ENCODE results near the gene LARP4. TPM values are rescaled to one million over a fixed set of nuclear protein-coding genes. Genes with fewer than 3 reads are reported as not detected.
"Not testable (repeated sequence)": the region's sequence is repeated elsewhere in the genome, so short reads cannot be mapped to it uniquely, and the experiment has no call there.

LARP4 gene
- 10 to 100 TPM in 2 of 3 donors, 1 to 10 TPM in 1; 7.4 to 20.0 (median 10.5) TPM for polyA plus RNA-seq

DNA sequence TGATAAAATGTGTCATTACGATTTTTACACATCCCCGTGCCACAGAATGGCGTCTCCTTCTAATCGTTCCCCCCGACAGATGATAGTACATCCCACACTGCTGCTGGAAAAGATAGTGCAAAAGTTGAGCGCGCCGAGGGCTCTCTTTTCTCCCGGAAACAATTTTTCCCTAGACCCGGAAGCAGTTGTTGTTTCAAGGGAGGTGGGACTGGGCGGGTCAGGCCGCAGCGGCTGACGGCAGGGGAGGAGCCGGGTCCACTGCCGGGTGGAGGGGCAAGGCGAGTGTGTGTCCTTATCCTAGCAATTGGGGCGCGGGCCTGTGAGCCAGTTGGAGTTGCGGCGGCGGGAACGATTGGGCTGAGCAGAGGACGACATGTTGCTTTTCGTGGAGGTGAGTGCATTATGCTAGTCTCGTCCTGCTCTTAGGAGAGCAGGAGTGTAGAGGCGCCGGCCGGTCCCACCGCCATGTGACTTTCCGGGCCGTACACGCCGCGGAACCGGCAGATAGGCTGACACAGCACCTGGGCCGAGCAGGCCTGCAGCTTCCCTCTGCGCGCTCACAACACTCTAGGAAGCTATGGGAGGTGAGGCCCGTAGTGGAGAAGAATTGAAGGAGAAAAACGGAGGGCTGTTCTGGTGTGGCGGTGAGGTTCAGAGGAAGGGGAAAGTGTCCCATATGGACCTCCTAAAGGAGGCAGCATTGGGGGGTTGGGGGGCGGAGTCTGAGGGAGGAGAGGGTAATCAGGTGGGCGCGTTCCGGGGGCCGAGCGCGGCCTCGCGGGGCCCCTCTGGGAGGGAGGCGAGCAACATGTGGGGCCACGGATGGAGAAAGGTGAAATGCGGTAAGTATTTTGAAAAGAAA is at the start of gene LARP4:
Gene LARP4, plus strand, starts transcription at position 248 of the 862 bp plus-strand sequence. Its CDS starts 126 bp downstream, at position 374.
- no peak within 1 kb of the TSS for H3K27ac ChIP-seq (ENCODE audit: low read depth, low read length)
- 0 to 1% (median 0%) methylated on average over 54 of the region's 54 CpGs for WGBS, 3 donors

DNA sequence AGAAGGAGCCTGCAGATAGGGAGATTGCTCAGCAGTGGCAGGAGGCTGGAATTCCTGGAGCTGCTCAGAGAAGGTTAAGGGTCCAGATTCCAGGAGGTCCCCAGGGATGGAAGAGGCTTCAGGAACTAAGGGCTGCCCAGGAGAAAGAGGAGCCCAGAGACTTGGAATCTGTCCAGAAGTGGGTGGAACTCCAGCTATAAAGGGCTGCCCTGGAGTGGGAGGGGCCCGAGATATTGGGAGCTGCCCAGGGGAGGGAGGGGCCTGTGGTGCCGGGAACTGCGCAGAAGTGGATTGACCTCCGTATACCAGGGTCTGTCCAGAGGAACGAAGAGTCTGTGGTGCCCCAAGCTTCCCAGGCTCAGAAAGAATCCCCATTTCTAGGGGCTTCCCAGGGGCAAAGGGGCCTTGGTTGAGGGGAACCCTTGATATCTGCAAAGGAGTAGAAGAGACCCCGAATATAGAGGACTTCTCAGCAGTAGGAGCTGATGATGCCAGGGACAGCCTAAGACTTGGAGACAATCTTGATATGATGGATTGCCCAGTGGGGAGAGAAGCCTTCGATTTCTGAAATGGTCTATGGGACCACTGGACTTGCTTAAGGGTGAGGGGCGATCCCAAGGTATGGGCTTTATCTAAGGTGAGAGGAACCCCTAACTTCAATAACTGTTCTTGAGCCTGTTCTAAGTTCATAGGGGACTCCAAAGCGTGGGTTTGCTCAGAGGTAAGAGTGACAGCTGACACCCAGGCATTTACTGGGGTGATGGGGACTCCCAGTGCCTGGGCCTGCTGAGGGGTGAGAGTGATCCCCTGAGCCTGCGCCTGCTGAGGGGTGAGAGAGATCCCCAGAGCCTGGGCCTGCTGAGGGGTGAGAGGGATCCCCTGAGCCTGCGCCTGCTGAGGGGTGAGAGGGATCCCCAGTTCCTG is 49.3 kb upstream of the LARP4 start:
- 77 to 81% (median 79%) methylated on average over 11 of the region's 11 CpGs for WGBS, 3 donors
- no peak overlapping the region for H3K27ac ChIP-seq (ENCODE audit: low read depth, low read length)

DNA sequence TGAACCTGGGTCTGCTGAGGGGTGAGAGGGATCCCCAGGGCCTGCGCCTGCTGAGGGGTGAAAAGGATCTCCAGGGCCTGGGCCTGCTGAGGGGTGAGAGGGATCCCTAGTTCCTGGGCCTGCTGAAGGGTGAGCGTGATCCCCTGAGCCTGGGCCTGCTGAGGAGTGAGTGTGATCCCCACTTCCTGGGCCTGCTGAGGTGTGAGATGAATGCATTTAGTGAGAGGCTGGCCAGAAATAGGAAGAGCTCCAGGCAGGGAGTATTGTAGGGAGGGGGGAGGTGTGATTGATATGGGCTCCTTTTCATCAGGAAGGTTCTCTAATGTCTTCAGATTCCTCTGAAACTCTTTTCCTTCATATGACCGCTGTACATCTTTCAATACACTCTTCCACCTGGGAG is 47.3 kb upstream of the LARP4 start:
- WGBS, 3 donors, result 96 to 98% (median 98%) methylated on average over 3 of the region's 3 CpGs
- no peak overlapping the region for H3K27ac ChIP-seq (ENCODE audit: low read depth, low read length)

DNA sequence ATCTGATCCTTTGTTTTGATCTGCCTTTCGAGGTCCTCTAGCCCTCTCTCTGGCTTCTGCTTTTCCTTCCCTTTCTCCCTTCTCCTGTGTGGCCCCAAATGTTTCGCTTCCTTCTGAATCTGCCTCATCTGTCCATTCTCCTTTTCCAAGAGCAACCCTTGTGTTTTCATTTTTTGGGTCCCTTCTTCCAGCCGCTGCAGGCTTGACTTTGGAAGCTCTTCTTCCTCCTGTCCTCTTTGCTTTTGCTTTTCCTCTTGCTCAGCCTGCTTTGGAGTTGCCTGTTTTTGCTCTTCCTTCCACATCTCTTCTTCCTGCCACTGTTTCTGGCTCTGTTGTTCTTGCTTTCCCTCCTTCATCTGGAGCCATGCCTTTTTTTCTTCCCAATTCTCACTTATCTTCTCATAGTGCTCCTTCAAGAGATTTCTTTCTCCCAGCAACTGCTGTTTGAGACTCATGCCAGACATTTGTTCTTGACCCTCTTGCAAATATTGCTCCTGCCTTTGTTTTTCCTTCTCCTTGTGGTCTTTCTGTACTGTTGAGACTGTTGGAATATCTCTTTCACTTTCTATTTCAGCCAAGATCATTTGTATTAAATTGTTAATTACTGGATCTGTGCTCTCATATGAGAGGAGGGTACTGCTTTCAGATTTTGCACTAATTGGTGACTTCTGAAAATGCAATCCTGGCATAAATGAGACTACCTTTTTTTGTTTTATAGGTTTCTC is 46.7 kb upstream of the LARP4 start:
- no peak overlapping the region for H3K27ac ChIP-seq (ENCODE audit: low read depth, low read length)
- WGBS, 3 donors, result 76 to 96% (median 83%) methylated on average over 3 of the region's 3 CpGs

DNA sequence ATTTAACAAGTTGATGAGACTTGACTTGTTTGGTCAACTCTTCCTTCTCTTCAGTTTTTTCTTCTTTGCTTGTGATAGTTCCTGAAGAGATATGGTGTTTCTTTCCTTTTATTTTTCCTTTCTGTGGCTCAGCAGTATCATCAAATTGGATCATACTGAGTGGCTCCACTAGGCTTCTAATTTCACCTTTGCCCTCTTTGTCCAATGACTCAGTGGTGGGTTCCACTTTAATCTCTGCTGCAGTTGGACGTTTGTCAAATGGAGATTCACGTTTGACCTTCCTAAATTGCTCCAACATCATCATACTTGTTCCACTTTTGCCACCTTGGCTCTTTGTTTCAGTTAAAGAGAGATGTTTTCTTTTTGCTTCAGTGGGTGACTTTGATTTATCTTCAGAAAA is 45.8 kb upstream of the LARP4 start:
- no peak overlapping the region for H3K27ac ChIP-seq (ENCODE audit: low read depth, low read length)
- WGBS, 3 donors, result 62 to 77% (median 74%) methylated on average over 2 of the region's 2 CpGs

DNA sequence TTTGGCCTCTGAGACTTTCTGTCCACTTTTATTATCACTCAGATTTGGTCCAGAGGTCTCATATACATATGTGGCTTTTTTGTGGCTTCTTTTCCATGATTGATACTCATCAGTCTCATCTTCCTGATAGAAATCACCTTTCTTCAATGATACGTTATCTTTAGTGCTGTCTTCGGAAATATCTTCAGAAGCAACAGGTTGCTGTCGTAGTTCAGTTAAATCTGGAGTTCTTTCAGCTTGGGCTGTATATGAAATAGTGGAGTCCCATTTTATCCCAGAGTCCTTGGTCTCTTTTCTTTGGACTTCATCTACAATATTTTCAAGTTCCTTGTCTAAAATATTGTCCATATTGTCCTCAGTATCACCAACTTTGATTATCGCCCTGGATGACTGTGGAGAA is 45.3 kb upstream of the LARP4 start:
- WGBS, 3 donors, result 97 to 99% (median 97%) methylated on average over 4 of the region's 4 CpGs
- no peak overlapping the region for H3K27ac ChIP-seq (ENCODE audit: low read depth, low read length)

DNA sequence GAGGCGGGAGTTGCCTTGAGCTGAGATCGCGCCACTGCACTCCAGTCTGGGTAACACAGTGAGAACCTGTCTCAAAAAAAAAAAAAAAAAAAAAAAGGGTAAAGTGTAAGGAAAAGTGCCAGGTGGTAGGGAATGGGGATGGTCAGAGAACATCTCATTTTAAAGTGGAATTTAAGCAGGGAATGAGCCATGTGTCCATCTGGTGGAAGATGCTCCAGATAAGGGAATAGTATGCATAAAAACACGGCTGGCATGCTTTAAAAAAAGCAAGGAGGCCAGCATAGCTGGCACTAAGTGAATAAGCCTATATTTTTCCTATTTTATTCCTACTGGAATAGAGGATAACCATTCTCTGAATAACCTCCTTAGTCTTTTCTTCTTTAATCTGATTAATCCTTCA is 38.0 kb upstream of the LARP4 start:
- H3K27ac ChIP-seq (ENCODE audit: low read depth, low read length), result no peak overlapping the region
- 94 to 97% (median 95%) methylated on average over 4 of the region's 4 CpGs for WGBS, 3 donors

DNA sequence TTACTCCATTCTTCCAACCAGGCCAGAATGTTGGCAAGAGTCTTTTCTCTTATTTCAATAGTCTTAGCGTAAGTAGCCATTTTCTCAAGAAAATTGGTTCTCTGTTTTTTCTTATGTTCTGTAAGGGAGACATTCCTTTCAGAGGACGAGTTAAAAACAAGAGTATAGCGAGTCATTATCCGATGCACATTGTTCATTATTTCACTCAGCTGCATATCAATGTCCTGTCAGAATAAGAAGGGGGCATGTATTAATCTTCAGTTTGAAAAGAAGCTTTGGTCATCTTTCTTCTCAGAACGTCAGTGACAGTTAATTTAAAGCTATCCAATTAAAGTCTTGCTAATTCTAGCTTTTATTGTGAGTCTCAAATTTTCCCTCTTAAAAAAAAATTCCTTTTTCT is 37.5 kb upstream of the LARP4 start:
- WGBS, 3 donors, result 87 to 88% (median 87%) methylated on average over 5 of the region's 5 CpGs
- no peak overlapping the region for H3K27ac ChIP-seq (ENCODE audit: low read depth, low read length)

DNA sequence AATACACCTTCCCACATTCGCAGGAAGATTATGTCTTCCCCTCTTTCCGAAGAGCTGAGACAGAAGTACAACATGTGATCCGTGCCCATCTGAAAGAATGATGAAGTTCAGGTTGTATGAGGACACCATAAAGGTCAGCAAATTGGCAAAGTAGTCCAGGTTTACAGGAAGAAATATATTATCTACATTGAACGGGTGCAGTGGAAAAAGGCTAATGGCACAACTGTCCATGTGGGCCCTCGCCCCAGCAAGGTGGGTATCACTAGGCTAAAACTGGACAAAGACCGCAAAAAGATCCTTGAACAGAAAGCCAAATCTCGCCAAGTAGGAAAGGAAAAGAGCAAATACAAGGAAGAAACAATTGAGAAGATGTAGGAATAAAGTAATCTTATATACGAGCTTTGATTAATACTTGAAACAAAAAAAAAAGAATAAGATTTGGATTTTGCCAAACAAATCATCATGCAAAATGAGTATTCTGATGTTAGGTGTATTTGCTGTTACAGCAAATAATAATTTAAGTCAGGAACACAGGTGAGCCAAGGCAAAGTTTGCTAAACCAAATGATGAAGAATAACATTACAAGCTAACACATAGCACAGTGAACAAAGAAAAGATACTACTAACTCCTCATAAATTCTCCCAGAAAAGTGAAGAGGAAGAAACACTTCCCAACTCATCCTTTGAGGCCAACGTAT is 34.8 kb upstream of the LARP4 start:
- no peak overlapping the region for H3K27ac ChIP-seq (ENCODE audit: low read depth, low read length)
- 82 to 91% (median 90%) methylated on average over 9 of the region's 9 CpGs for WGBS, 3 donors

DNA sequence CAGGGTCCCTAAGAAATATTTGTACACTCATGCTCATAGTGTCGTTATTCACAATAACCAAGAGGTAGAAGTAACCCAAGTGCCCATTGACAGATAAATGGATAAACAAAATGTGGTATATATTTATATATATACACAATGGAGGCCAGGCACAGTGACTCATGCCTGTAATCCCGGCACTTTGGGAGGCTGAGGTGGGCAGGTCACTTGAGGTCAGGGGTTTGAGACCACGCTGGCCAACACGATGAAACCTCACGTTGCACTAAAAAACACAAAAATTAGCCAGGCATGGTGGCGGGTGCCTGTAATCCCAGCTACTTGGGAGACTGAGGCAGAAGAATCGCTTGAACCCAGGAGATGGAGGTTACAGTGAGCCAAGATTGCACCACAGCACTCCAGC is 30.0 kb upstream of the LARP4 start:
- WGBS, 3 donors, result 75 to 80% (median 77%) methylated on average over 7 of the region's 7 CpGs
- not testable (repeated sequence) for H3K27ac ChIP-seq (ENCODE audit: low read depth, low read length)

DNA sequence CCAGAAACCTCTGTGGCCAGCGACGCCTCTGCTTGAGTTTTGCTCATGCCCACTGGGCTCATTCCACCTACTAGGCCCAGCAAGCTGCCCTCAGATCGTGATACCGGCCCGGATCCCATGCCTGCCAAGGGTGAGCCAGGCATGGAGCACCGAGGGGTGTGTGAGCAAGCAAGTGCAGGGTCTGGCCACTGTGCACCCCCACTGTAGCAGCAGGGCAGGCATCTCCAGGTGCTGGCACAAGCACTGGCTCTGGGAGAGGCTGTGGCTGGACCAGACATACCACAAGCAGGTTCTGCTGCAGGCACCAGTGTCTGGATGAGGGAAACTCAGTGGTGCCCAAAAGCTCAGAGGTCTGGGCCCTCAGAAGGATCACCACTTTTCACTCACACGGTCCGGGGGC is 24.9 kb upstream of the LARP4 start:
- H3K27ac ChIP-seq (ENCODE audit: low read depth, low read length), result no peak overlapping the region
- WGBS, 3 donors, result 92 to 95% (median 93%) methylated on average over 8 of the region's 8 CpGs

DNA sequence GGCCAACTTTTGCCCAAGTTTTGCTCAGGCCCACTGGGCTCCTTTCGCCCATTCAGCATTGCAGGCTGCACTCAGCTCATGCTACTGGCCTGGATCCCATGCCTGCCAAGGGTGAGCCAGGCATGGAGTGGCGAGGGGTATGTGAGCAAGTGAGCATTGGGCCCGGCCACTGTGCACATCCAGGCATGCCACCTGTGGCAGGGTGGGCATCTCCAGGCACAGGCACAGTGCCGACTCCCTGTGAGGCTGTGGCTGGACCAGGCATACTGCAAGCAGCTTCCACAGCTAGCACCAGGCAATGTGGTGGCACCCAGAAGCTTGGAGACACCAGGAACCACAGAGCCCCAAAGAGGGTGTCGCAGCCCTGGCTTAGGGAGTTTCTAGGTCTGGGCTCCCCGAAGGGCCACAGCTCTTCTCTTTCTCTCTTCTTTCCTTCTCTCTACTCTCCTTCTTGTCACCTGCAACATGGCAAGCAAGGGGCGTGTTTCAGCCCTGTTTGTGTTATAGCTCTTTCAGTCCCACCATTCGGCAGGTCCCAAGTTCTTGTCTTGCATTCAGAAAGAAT is 19.8 kb upstream of the LARP4 start:
- H3K27ac ChIP-seq (ENCODE audit: low read depth, low read length), result no peak overlapping the region
- WGBS, 3 donors, result 89 to 96% (median 96%) methylated on average over 8 of the region's 8 CpGs

DNA sequence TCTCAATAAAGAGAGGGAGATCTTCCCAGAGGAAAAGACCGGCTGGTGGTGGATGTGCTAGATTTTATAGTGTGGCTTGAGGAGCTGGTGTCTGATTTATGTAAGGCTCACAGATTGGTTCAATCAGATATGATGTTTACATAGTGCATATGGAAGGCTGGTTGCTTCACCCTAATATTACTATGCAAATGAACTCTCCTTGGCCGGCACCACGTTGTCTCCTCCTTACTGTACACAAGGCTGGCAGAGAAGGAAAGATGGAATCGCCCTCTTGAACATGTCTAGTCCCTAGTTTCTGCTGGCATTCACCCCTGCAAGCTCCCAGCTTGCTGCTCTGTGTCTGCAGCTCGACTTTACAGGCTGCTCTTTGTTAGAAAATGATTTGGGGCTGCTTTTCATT is 13.2 kb upstream of the LARP4 start:
- H3K27ac ChIP-seq (ENCODE audit: low read depth, low read length), result no peak overlapping the region
- 24 to 52% (median 51%) methylated on average over 5 of the region's 5 CpGs for WGBS, 3 donors

DNA sequence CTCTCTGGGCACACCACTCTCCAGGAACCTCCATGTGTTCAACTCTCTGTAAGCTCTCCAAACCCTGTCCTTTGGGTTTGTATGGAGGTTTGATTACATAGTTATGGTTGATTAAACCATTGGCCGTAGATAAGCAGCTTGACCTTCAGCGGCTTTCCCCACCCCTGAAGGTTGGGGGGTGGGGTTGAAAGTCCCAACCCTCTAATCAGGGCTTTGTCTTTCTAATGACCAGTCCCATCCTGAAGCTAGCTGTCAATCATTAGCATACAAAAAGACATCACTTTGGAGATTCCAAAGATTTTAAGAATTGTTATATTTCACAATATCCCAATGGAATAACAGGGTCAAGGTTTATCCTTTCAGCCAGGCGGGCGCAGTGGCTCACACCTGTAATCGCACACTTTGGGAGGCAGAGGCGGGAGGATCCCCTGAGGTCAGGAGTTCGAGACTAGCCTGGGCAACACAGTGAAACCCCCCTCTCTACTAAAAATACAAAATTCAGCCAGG is 12.7 kb upstream of the LARP4 start:
- no peak overlapping the region for H3K27ac ChIP-seq (ENCODE audit: low read depth, low read length)
- 54 to 74% (median 72%) methylated on average over 7 of the region's 7 CpGs for WGBS, 3 donors

DNA sequence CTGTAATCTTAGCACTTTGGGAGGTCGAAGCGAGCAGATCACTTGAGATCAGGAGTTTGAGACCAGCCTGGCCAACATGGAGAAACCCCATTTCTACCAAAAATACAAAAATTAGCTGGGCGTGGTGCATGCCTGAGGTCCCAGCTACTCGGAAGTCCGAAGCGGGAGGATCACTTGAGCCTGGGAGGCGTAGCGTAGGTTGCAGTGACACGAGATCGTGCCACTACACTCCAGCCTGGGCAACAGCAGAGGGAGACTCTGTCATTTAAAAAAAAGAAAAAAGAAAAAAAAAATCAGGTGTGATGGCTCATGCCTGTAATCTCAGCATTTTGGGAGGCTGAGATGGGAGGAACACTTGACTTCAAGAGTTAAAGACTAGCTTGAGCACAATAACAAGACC is 11.9 kb upstream of the LARP4 start:
- 88 to 92% (median 92%) methylated on average over 10 of the region's 10 CpGs for whole genome bisulfite sequencing, 3 donors

DNA sequence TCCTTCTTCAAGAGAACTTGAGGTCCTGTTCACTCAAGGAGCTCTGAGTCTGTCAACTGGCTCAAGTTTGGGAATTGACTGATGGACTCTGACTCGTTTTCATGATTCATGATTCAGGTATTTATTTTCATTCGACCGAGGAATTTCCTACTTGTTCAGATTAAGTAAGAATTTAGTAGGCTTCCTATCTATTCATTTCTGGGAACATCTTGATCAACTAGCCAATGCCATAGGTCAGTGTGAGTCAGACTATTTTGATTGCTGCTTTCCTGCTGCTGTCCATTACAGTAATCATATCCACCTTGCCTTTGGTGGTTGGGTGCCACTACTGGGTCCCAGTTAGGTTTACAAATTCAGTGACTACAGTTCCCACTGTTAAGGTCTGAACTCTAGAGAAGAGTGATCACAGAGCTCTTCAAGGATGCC is 10.4 kb upstream of the LARP4 start:
- 52 to 64% (median 61%) methylated on average over 3 of the region's 3 CpGs for WGBS, 3 donors
- H3K27ac ChIP-seq (ENCODE audit: low read depth, low read length), result no peak overlapping the region

More for the DNA sequence above, 11.9 kb upstream of the LARP4 start:
- H3K27ac ChIP-seq (ENCODE audit: low read depth, low read length), result not testable (repeated sequence)

DNA sequence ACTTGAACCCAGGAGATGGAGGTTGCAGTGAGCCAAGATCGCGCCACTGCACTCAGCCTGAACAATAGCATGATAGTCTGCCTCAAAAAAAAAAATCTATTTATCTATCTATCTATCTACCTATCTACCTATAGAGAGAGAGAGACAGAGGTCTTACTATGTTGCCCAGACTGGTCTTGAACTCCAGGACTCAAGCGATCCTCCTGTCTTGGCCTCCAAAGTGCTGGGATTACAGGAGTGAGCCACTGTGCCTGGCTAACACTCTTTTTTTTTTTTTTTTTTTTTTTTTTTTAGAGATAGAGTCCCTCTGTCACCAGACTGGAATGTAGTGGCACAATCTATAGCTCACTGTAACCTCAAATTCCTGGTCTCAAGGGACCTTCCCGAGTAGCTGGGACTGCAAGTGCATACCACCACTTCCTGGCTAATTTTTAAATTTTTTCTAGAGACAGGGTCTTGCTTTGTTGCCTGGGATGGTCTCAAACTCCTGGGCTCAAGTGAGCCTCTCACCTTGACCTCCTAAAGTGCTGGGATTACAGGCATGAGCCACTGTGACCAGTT is 6.1 kb upstream of the LARP4 start:
- WGBS, 3 donors, result 82 to 85% (median 84%) methylated on average over 4 of the region's 4 CpGs
- no peak overlapping the region for H3K27ac ChIP-seq (ENCODE audit: low read depth, low read length)
